SK-N-SH treated with all-trans-retinoic acid at 6 μM for 48 hours (cell line): ENCODE measurements around the gene ZNF618.
"Not testable (repeated sequence)": the region's sequence is repeated elsewhere in the genome, so short reads cannot be mapped to it uniquely, and the experiment has no call there.

Source experiments
- ARNTL ChIP-seq: fragments of 450-650 bp; formaldehyde crosslinking; IDR thresholded peaks from 2 replicates; pipeline ENCODE4 v1.5.0; 2020; ENCODE audit warnings: low read depth, mild to moderate bottlenecking, moderate library complexity, borderline replicate concordance
- SNAI2 ChIP-seq: fragments of 250-450 bp; sonication (Bioruptor Pico); IDR thresholded peaks from 2 replicates; pipeline ENCODE4 v1.5.0; 2020; ENCODE audit warnings: mild to moderate bottlenecking, moderate library complexity
- TCF4 ChIP-seq: fragments of 250-450 bp; sonication (Bioruptor Pico); IDR thresholded peaks from 2 replicates; pipeline ENCODE4 v1.8.0; 2021; ENCODE audit warnings: mild to moderate bottlenecking, moderate library complexity, borderline replicate concordance
- TOX ChIP-seq: fragments of 250-450 bp; sonication (Bioruptor Pico); IDR thresholded peaks from 2 replicates; pipeline ENCODE4 v1.8.0; 2021; ENCODE audit warnings: mild to moderate bottlenecking, moderate library complexity, borderline replicate concordance
- TF ChIP-seq, protein P1 (sequence below): fragments of 250-450 bp; sonication (Bioruptor Pico); IDR thresholded peaks from 2 replicates; pipeline ENCODE4 v1.5.1; 2020; ENCODE audit warnings: low read depth, mild to moderate bottlenecking, moderate library complexity
- TF ChIP-seq, protein P2 (sequence below): fragments of 250-450 bp; sonication (Bioruptor Pico); IDR thresholded peaks from 2 replicates; pipeline ENCODE4 v1.8.0; 2020; ENCODE audit warnings: mild to moderate bottlenecking, moderate library complexity, borderline replicate concordance

DNA sequence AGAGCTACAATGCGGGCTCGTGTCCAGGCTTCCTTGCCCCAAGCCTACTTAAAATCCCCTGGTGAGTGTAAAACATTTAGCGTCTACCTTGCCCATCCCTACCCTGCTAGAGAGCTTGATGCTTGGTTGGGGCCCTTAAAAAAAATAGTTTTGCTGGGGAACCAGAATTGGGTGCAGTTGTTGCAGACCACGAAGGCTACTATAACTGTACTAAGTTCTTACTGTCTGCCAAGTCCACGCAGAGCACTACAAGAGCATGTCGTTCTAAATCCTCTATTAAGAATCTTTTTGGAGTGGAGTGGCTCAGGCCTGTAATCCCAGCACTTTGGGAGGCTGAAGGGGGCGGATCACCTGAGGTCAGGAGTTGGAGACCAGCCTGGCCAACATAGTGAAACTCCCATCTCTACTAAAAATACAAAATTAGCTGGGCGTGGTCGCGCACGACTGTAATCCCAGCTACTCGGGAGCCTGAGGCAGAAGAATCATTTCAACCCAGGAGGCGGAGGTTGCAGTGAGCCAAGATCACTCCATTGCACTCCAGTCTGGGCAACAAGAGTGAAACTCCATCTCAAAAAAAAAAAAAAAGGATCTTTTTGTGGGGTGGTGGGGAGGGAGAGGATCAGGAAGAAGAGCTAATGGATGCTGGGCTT is 206.8 kb downstream of the ZNF618 start:
- TF ChIP-seq, protein P1, sequence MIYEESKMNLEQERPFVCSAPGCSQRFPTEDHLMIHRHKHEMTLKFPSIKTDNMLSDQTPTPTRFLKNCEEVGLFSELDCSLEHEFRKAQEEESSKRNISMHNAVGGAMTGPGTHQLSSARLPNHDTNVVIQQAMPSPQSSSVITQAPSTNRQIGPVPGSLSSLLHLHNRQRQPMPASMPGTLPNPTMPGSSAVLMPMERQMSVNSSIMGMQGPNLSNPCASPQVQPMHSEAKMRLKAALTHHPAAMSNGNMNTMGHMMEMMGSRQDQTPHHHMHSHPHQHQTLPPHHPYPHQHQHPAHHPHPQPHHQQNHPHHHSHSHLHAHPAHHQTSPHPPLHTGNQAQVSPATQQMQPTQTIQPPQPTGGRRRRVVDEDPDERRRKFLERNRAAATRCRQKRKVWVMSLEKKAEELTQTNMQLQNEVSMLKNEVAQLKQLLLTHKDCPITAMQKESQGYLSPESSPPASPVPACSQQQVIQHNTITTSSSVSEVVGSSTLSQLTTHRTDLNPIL (CRISPR knock-in tag): not testable (repeated sequence)
- not testable (repeated sequence) for TF ChIP-seq TOX, SNAI2, TCF4, ARNTL (CRISPR knock-in tag)
- TF ChIP-seq, protein P2, sequence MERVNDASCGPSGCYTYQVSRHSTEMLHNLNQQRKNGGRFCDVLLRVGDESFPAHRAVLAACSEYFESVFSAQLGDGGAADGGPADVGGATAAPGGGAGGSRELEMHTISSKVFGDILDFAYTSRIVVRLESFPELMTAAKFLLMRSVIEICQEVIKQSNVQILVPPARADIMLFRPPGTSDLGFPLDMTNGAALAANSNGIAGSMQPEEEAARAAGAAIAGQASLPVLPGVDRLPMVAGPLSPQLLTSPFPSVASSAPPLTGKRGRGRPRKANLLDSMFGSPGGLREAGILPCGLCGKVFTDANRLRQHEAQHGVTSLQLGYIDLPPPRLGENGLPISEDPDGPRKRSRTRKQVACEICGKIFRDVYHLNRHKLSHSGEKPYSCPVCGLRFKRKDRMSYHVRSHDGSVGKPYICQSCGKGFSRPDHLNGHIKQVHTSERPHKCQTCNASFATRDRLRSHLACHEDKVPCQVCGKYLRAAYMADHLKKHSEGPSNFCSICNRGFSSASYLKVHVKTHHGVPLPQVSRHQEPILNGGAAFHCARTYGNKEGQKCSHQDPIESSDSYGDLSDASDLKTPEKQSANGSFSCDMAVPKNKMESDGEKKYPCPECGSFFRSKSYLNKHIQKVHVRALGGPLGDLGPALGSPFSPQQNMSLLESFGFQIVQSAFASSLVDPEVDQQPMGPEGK: not testable (repeated sequence)
